Ascending aorta (tissue), 2 donors: Measurements from ENCODE around the gene EHD4. TPM values are rescaled to one million over a fixed set of nuclear protein-coding genes. Genes with fewer than 3 reads are reported as not detected.

Experiments
- DNase-seq, 2 donors: peaks; one replicate each; pipeline ENCODE4 v3.0.0-alpha.2; 2019; ENCODE audit warnings: low spot score in 2 of 2
- H3K27ac ChIP-seq, 2 donors: fragments of 200-600 bp; sonication (generic); one replicate each; pipeline ENCODE4 v1.5.1; 2016 to 2017; ENCODE audit warnings: mild to moderate bottlenecking in 1 of 2
- H3K27me3 ChIP-seq: fragments of 200-600 bp; sonication (generic); one replicate; pipeline ENCODE4 v1.5.1; 2017
- H3K36me3 ChIP-seq, 2 donors: fragments of 200-600 bp; sonication (generic); one replicate each; pipeline ENCODE4 v1.5.1; 2016
- H3K4me1 ChIP-seq, 2 donors: fragments of 200-600 bp; sonication (generic); one replicate each; pipeline ENCODE4 v1.5.1; 2016 to 2017; ENCODE audit warnings: mild to moderate bottlenecking in 1 of 2
- H3K4me3 ChIP-seq, 2 donors: fragments of 200-600 bp; sonication (generic); one replicate each; pipeline ENCODE4 v1.5.1; 2016 to 2017; ENCODE audit warnings: mild to moderate bottlenecking in 1 of 2
- H3K9me3 ChIP-seq, 2 donors: fragments of 200-600 bp; sonication (generic); one replicate each; pipeline ENCODE4 v1.5.1; 2016
- CTCF ChIP-seq, 3 experiments: fragments of 200-600 bp in 2 of 3; fragments of 450-650 bp in 1 of 3; sonication (generic) in 2 of 3; IDR thresholded peaks; one replicate each; pipeline ENCODE4 v1.5.1; 2016 to 2019; ENCODE audit warnings: antibody characterized with exemption in 3 of 3, mild to moderate bottlenecking in 1 of 3, moderate library complexity in 1 of 3
- intact Hi-C: fragments of 100-400 bp; cut with DNase I; formaldehyde crosslinking; loops from one replicate; pipeline ENCODE4 v1.15.1; 2023
- total RNA-seq: library from RNA; depleted of rRNA; stranded (reverse); fragments of >200 nt; gene quantifications from one replicate; pipeline ENCODE4 v1.1.0, GENCODE V29; 2016

The EHD4 gene
- total RNA-seq, 1 donor from 2014 or later = 70.4 TPM

GRCh38 chr15:41994171-41994650, 21.9 kb upstream of the EHD4 start:
- Histone ChIP-seq H3K4me3 (no peak overlapping the region), H3K27me3 (no peaks in the 10 kb centered on the region), H3K9me3 (no peaks in the 10 kb centered on the region), H3K27ac (no peak overlapping the region), H3K4me1 (no peaks in the 10 kb centered on the region), H3K36me3 (no peaks in the 10 kb centered on the region)
- DNase-seq = no peak
- intact Hi-C loops = no loop called here
- no peak for TF ChIP-seq CTCF (IDR thresholded peaks at IDR 0.05)

- Histone ChIP-seq H3K4me1 (no peaks in the 10 kb centered on the region), H3K27ac (no peak overlapping the region), H3K9me3 (no peaks in the 10 kb centered on the region), H3K36me3 (no peaks in the 10 kb centered on the region), H3K27me3 (no peaks in the 10 kb centered on the region), H3K4me3 (no peak overlapping the region)
- no peak for DNase-seq
- no peak for TF ChIP-seq CTCF (IDR thresholded peaks at IDR 0.05)
- intact Hi-C loops = no loop called here
These were observed 21.3 kb upstream of the EHD4 start for GRCh38 chr15:41993472-41994170.

- Histone ChIP-seq H3K4me3 (no peak overlapping the region), H3K27me3 (no peaks in the 10 kb centered on the region), H3K27ac (no peak overlapping the region), H3K4me1 (no peaks in the 10 kb centered on the region), H3K36me3 (no peaks in the 10 kb centered on the region), H3K9me3 (no peaks in the 10 kb centered on the region)
- intact Hi-C loops = no loop called here
- no peak for DNase-seq
- no peak for TF ChIP-seq CTCF (IDR thresholded peaks at IDR 0.05)
These were observed 20.4 kb upstream of the EHD4 start for GRCh38 chr15:41992803-41993190.

- DNase-seq = no peak
- intact Hi-C loops = no loop called here
- TF ChIP-seq CTCF (IDR thresholded peaks at IDR 0.05) = no peak
- no peak overlapping the region for H3K27ac ChIP-seq
- H3K9me3 ChIP-seq = no peaks in the 10 kb centered on the region
- H3K4me1 ChIP-seq = no peaks in the 10 kb centered on the region
- no peaks in the 10 kb centered on the region for H3K36me3 ChIP-seq
- H3K27me3 ChIP-seq = no peaks in the 10 kb centered on the region
- H3K4me3 ChIP-seq = no peak overlapping the region
These were observed 19.9 kb upstream of the EHD4 start for GRCh38 chr15:41992151-41992802.

GRCh38 chr15:41990691-41991090, 18.3 kb upstream of the EHD4 start:
- H3K27ac ChIP-seq = no peak overlapping the region
- H3K27me3 ChIP-seq = no peaks in the 10 kb centered on the region
- intact Hi-C loops = no loop called here
- H3K9me3 ChIP-seq = no peaks in the 10 kb centered on the region
- H3K36me3 ChIP-seq = no peaks in the 10 kb centered on the region
- no peaks in the 10 kb centered on the region for H3K4me1 ChIP-seq
- no peak for DNase-seq
- TF ChIP-seq CTCF (IDR thresholded peaks at IDR 0.05) = no peak
- no peak overlapping the region for H3K4me3 ChIP-seq
